Muscle of leg (tissue), 11 donors: ENCODE data around the gene CHCHD6. TPM values are rescaled to one million over a fixed set of nuclear protein-coding genes. Genes with fewer than 3 reads are reported as not detected.

Source experiments
- DNase-seq: peaks from one replicate; pipeline ENCODE4 v3.0.0; 2013
- H3K27ac ChIP-seq: one replicate; pipeline ENCODE4 v1.5.1; 2013; ENCODE audit warnings: mild to moderate bottlenecking, low read length, control low read depth
- H3K27me3 ChIP-seq: one replicate; pipeline ENCODE4 v1.6.1; 2013; ENCODE audit warnings: low read length; ENCODE audit not compliant: control insufficient read depth, insufficient read depth
- H3K36me3 ChIP-seq: one replicate; pipeline ENCODE4 v1.6.1; 2013; ENCODE audit warnings: low read length; ENCODE audit not compliant: control insufficient read depth, insufficient read depth
- H3K4me1 ChIP-seq: one replicate; pipeline ENCODE4 v1.6.1; 2013; ENCODE audit warnings: low read length; ENCODE audit not compliant: control insufficient read depth, insufficient read depth
- H3K4me3 ChIP-seq: one replicate; pipeline ENCODE4 v1.5.1; 2013; ENCODE audit warnings: low read length, control low read depth
- H3K9me3 ChIP-seq: replicated peaks from 2 replicates; pipeline ENCODE4 v1.6.1; 2013; ENCODE audit warnings: low read depth, low read length; ENCODE audit not compliant: control insufficient read depth
- WGBS: methylation state at CpG from one replicate; pipeline ENCODE4 v1.1.5; 2013; ENCODE audit warnings: missing lambda C conversion rate; ENCODE audit not compliant: insufficient coverage; 5-methylcytosine and 5-hydroxymethylcytosine counted together
- polyA plus RNA-seq, 8 donors: library from polyadenylated mRNA; unstranded; fragments of 120-200 nt; gene quantifications; one replicate each; pipeline versions ENCODE4 v1.2.1 to v1.2.3, GENCODE V29; 2013; ENCODE audit warnings: inconsistent platforms in 1 of 8, low replicate concordance in 1 of 8; ENCODE audit not compliant: insufficient read length in 8 of 8, insufficient read depth in 1 of 8
- total RNA-seq: library from RNA; stranded (reverse); fragments of 120-200 nt; gene quantifications from one replicate; pipeline ENCODE4 v1.2.4, GENCODE V29; 2013

Gene CHCHD6
- total and polyA plus RNA-seq, 9 donors = 7.3 to 11.8 (median 8.7) TPM

DNA sequence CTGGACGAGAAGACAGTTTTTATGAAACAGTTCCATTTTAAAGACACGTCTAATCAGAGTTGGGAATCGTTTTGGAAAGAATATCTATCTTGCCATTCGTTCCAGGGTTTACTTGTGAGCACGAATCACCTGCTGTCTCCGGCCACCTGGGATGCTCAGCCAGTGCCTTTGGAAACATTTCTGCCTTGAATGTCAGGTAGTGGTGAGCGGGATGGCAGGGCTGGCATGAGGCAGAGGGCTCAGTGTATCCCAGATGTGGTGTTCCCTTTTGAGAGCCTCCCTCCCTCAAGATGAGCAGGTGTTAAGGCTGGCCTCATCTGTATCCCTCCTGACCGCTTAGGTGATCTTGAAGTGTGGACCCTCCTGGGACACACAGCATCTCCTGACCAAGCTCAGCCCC, 231.0 kb downstream of the CHCHD6 start:
- no peaks in the 10 kb centered on the region for H3K9me3 ChIP-seq
- peaks cover 28% of the 10 kb centered on the region for H3K4me1 ChIP-seq
- no peak overlapping the region for H3K27ac ChIP-seq
- peaks cover 16% of the 10 kb centered on the region for H3K27me3 ChIP-seq
- 86% methylated on average over 8 of the region's 8 CpGs for WGBS
- DNase-seq = no peak
- no peaks in the 10 kb centered on the region for H3K36me3 ChIP-seq
- no peak overlapping the region for H3K4me3 ChIP-seq

GRCh38 chr3:126935756-126936509, 231.9 kb downstream of the CHCHD6 start:
- no peaks in the 10 kb centered on the region for H3K36me3 ChIP-seq
- no peak for DNase-seq
- peaks cover 13% of the 10 kb centered on the region for H3K27me3 ChIP-seq
- no peak overlapping the region for H3K4me3 ChIP-seq
- peaks cover 28% of the 10 kb centered on the region for H3K4me1 ChIP-seq
- H3K9me3 ChIP-seq = no peaks in the 10 kb centered on the region
- WGBS = 92% methylated on average over 2 of the region's 4 CpGs
- H3K27ac ChIP-seq = no peak overlapping the region

DNA sequence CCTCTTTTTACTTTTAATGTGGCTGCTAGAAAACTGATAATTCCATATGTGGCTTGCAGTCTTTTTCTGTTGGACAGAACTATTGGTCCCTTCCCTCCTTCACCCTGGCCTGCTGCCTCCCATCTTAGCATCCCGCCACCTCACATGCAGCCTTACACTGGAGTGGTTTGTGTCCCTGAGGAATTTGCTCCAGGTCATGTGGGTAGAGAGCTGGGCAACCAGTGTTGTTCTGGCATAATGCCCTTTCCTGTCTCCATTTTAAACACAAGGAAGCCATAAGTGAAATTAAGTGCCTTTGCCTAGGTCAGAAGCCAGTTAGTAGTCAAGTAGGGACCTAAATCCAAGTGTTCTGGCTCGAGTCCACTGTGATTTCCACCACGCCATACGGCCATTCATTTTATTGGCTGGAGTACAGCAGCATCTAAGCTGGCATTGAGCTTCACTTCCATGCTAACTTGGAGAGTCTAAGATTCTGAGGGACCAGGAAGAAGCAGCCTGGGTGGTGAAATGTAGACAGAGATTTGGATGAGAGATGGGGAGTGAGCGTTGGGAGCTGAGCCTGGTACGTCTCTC, 232.9 kb downstream of the CHCHD6 start:
- Histone ChIP-seq H3K4me3 (no peak overlapping the region), H3K27me3 (peaks cover 9% of the 10 kb centered on the region), H3K36me3 (no peaks in the 10 kb centered on the region), H3K4me1 (peaks cover 24% of the 10 kb centered on the region), H3K9me3 (no peaks in the 10 kb centered on the region), H3K27ac (no peak overlapping the region)
- WGBS = 91% methylated on average over 5 of the region's 6 CpGs
- DNase-seq = no peak

DNA sequence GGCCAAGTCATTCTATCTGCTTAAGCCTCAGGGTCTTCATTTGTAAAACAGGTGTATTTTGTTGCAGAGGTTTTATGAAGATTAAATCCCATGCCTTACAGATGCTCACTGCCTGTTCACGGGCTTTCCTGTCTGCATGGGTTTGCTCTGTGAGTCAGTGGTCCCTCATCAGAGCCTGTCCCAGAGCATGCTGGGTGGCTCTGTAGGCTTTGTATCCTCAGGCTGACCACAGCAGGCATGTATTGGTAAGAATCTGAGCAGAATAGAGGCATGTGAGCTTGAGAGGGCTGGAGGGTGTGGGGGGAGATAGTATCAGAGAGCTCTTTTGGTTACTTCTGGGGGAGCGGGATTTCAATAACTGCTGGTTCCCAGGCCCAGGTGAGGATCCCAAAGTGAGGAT, 233.5 kb downstream of the CHCHD6 start:
- WGBS = 58% methylated on average over 2 of the region's 2 CpGs
- Histone ChIP-seq H3K9me3 (no peaks in the 10 kb centered on the region), H3K4me1 (peaks cover 18% of the 10 kb centered on the region), H3K27me3 (peaks cover 10% of the 10 kb centered on the region), H3K36me3 (no peaks in the 10 kb centered on the region), H3K27ac (no peak overlapping the region), H3K4me3 (no peak overlapping the region)
- no peak for DNase-seq

DNA sequence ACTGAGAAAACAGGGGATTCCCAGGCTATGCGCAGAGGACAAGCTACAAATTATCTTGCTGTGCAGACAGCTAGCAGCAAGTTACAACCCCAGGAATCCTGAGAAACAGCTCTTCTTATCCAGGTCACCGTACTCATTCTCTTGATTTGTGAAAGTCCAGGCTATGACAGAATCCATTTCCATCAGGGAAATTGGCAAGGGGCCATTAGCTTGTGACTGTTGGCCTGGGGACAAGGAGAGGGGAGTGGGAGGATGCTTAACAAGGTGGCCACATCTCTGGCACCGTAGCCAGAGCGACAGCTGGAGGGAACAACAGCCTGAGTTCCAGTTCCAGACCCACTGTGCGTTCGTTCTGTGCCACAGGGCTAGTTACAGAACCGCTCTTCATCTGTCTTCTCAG, 233.9 kb downstream of the CHCHD6 start:
- 80% methylated on average over 3 of the region's 7 CpGs for WGBS
- Histone ChIP-seq H3K4me1 (peaks cover 16% of the 10 kb centered on the region), H3K4me3 (no peak overlapping the region), H3K27ac (no peak overlapping the region), H3K27me3 (peaks cover 10% of the 10 kb centered on the region), H3K36me3 (no peaks in the 10 kb centered on the region), H3K9me3 (no peaks in the 10 kb centered on the region)
- no peak for DNase-seq

DNA sequence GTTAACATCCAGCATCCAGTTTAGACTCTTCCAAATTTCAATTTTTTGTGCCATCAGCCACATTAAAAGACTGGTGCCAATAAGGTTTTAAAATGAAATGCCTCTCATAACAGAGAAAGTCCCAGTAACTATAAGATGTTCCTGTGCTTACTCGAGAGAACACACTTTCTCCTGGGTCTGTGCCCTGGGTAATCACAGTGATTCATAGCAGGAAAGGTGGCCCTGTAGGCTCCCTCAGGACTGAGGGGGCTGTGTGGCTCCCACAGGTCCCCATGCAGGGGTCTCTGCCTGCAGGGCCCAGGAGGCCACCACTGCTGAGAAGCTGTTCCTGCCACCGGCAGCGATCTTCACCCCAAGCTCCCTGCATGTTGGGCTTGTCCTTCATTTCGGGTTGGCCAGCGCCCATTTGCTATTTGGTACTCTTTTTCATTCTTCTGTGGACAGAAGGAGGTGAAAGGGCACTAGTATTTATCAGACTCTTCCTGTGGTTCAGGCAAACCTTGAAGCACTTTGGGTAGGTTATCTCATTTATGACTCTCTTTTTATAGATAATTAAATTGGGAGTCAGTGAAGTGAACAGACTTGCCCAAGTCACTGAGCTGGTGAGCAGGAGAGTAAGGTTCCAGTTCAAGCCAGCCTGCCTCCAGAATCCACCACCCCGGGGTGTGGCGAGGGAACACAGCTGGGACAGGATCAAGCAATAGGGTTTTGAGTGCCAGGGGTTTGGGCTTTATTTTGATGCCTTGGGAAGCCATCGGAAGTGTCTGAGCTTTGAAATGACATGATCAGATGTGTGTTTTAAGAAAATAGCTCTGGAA, 234.7 kb downstream of the CHCHD6 start:
- WGBS = 54% methylated on average over 6 of the region's 8 CpGs
- Histone ChIP-seq H3K36me3 (no peaks in the 10 kb centered on the region), H3K4me1 (peaks cover 16% of the 10 kb centered on the region), H3K4me3 (no peak overlapping the region), H3K27me3 (peaks cover 9% of the 10 kb centered on the region), H3K9me3 (no peaks in the 10 kb centered on the region), H3K27ac (peak overlapping the region; percentile 31)
- no peak for DNase-seq

DNA sequence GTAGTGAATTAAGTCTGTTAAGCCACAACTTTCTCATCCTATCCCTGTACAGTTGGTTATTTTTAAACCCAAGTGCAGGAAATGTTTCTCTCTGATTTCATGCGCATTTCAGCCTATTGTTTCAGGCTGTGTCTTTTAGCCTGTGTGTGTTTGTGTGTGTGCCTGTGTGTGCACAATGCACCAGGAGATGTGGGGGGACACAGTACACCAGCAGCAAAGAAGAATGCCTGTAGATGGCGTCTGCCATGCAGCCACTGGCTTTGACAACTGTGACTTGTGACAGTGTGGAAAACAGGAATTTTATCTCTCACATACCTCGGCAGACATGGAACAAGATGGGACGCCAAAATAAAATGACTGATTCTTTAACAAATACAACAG, 235.3 kb downstream of the CHCHD6 start:
- Histone ChIP-seq H3K36me3 (no peaks in the 10 kb centered on the region), H3K27me3 (peaks cover 9% of the 10 kb centered on the region), H3K4me1 (peaks cover 16% of the 10 kb centered on the region), H3K27ac (peak overlapping the region; percentile 31), H3K4me3 (no peak overlapping the region), H3K9me3 (no peaks in the 10 kb centered on the region)
- no peak for DNase-seq
- WGBS = 20% methylated on average over 1 of the region's 4 CpGs

GRCh38 chr3:126939733-126940132, 235.7 kb downstream of the CHCHD6 start:
- no peak overlapping the region for H3K27ac ChIP-seq
- DNase-seq = peak; percentile 54
- peaks cover 16% of the 10 kb centered on the region for H3K4me1 ChIP-seq
- peaks cover 9% of the 10 kb centered on the region for H3K27me3 ChIP-seq
- no peaks in the 10 kb centered on the region for H3K9me3 ChIP-seq
- no peak overlapping the region for H3K4me3 ChIP-seq
- H3K36me3 ChIP-seq = no peaks in the 10 kb centered on the region
- WGBS = no CpG with 5 or more reads among the region's 3 CpGs

DNA sequence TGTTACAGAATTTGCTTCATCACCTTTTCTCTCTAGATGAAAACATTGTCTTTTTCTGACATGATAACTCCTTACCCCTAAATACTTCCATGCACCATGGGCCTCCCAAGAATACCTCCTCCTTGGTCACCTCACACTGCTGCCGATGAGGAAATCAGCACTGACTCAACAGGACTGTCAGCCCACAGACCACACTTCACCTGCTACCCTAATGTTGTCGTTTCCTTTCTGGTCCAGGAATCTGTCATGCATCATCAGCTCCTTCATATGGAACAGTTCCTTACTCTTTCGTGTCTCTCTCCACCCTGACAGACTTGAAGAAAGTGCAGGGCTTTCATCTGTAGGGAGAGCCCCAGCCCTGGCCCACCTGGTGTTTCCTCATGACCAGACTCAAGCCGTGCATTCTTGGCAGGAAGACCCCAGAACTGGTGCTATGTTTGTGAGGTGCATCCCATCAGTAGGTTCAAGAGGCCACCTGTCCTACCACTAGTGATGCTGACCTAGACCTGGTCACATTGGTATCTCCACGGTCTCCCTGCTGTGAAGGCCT, 237.8 kb downstream of the CHCHD6 start:
- H3K4me1 ChIP-seq = peaks cover 16% of the 10 kb centered on the region
- H3K4me3 ChIP-seq = no peak overlapping the region
- no peaks in the 10 kb centered on the region for H3K36me3 ChIP-seq
- H3K27me3 ChIP-seq = peaks cover 9% of the 10 kb centered on the region
- H3K9me3 ChIP-seq = no peaks in the 10 kb centered on the region
- no peak for DNase-seq
- H3K27ac ChIP-seq = no peak overlapping the region
- WGBS = 84% methylated on average over 3 of the region's 5 CpGs
